Suprapubic skin (tissue), 4 donors: ENCODE results near the gene SRRT. TPM values are rescaled to one million over a fixed set of nuclear protein-coding genes. Genes with fewer than 3 reads are reported as not detected.

Experiments
- DNase-seq, 2 donors: peaks; one replicate each; pipeline ENCODE4 v3.0.0-alpha.2; 2019; ENCODE audit warnings: low spot score in 2 of 2
- H3K27ac ChIP-seq: fragments of 200-600 bp; sonication (generic); one replicate; pipeline ENCODE4 v1.5.1; 2019
- H3K27me3 ChIP-seq: fragments of 200-600 bp; sonication (generic); one replicate; pipeline ENCODE4 v1.5.1; 2019
- H3K36me3 ChIP-seq: fragments of 200-600 bp; sonication (generic); one replicate; pipeline ENCODE4 v1.5.1; 2019
- H3K4me1 ChIP-seq: fragments of 200-600 bp; sonication (generic); one replicate; pipeline ENCODE4 v1.5.1; 2019
- H3K4me3 ChIP-seq: fragments of 200-600 bp; sonication (generic); one replicate; pipeline ENCODE4 v1.5.1; 2019; ENCODE audit warnings: mild to moderate bottlenecking
- H3K9me3 ChIP-seq: fragments of 200-600 bp; sonication (generic); one replicate; pipeline ENCODE4 v1.5.1; 2019
- CTCF ChIP-seq, 2 donors: fragments of 200-600 bp in 1 of 2; fragments of 450-650 bp in 1 of 2; sonication (generic) in 1 of 2; IDR thresholded peaks; one replicate each; pipeline ENCODE4 v1.5.1; 2016 to 2019; ENCODE audit warnings: antibody characterized with exemption in 2 of 2, mild to moderate bottlenecking in 1 of 2, moderate library complexity in 1 of 2
- EP300 ChIP-seq: sonication (generic); formaldehyde crosslinking; IDR thresholded peaks from one replicate; pipeline ENCODE4 v1.6.1; 2017; ENCODE audit warnings: antibody characterized with exemption
- POLR2A ChIP-seq, 2 donors: fragments of 450-650 bp; IDR thresholded peaks; one replicate each; pipeline ENCODE4 v1.6.1; 2017; ENCODE audit warnings: antibody characterized with exemption in 2 of 2, mild to moderate bottlenecking in 2 of 2, moderate library complexity in 2 of 2
- POLR2AphosphoS5 ChIP-seq, 3 donors: sonication (generic); formaldehyde crosslinking; IDR thresholded peaks; one replicate each; pipeline ENCODE4 v1.6.1; 2017; ENCODE audit warnings: antibody characterized with exemption in 3 of 3
- WGBS: methylation state at CpG from one replicate; pipeline ENCODE4 v1.1.5; 2018; 5-methylcytosine and 5-hydroxymethylcytosine counted together
- total RNA-seq, 4 donors: library from RNA; depleted of rRNA; stranded (reverse); fragments of >200 nt; gene quantifications; one replicate each; pipeline ENCODE4 v1.1.0, GENCODE V29; 2016

Gene SRRT
- total RNA-seq, 4 donors from 2014 or later: 62.8 to 163 (median 92.8) TPM

DNA sequence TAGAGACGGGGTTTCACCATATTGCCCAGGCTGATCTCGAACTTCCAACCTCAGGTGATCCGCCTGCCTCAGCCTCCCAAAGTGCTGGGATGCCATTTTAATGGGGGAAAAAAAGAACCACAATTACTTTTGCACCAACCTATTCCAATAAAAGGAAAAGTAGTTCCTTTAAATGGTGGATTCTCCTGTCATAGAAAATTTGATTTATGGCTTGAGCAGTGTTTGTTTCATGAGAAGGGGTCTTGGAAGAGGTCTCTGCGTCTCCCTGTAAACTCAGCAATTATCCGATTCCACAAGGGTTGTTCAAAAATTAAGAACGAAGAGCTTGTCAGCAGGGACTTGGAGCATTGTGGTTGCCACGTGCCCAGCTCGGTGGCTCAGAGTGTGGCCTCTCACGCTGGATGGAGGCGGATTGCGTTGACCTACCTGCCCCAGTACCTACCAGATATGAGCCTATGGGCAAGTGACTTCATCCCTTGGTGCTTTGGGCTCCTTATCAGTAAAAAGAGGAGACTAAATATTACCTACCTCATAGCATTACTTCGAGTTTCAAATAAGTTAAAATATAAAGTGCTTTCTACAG lies 10.5 kb upstream of the SRRT start:
- DNase-seq: no peak
- peaks cover 34% of the 10 kb centered on the region for H3K36me3 ChIP-seq
- no peaks in the 10 kb centered on the region for H3K9me3 ChIP-seq
- H3K4me3 ChIP-seq: no peak overlapping the region
- H3K4me1 ChIP-seq: peaks cover 40% of the 10 kb centered on the region
- WGBS: 92% methylated on average over 10 of the region's 12 CpGs
- TF ChIP-seq POLR2A (IDR thresholded peaks at IDR 0.05) (no peak), POLR2AphosphoS5 (IDR thresholded peaks at IDR 0.05) (no peak), CTCF (IDR thresholded peaks at IDR 0.05) (no peak), EP300 (no peak)
- no peak overlapping the region for H3K27ac ChIP-seq
- no peaks in the 10 kb centered on the region for H3K27me3 ChIP-seq

DNA sequence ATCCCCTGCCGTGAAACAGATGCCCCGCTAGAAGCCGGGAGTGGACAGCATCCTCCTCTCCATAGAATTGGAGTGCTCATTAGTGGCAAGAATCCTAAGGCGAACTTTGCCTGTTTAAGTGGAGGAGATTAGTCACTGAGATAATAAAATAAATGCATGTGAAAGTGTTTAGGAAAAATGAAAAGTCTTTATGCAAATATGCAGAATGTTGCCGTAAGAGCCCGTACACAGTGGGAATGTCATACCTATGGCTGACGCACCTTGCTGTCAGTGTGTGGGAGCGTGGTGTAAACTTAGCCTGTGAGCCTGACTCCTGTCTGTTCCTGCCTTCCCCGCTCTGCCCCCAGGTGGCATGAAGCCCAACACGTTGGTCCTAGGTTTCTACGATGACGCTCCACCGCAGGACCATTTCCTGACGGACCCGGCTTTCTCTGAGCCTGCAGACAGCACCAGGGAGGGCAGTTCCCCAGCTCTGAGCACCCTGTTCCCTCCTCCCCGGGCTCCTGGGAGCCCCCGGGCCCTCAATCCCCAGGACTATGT lies 9.5 kb upstream of the SRRT start:
- H3K27me3 ChIP-seq: no peaks in the 10 kb centered on the region
- H3K27ac ChIP-seq: peak overlapping the region; percentile 98
- peak overlapping the region; percentile 94 for H3K4me3 ChIP-seq
- H3K36me3 ChIP-seq: peaks cover 30% of the 10 kb centered on the region
- H3K4me1 ChIP-seq: peaks cover 40% of the 10 kb centered on the region
- no peaks in the 10 kb centered on the region for H3K9me3 ChIP-seq
- no peak for TF ChIP-seq POLR2A (IDR thresholded peaks at IDR 0.05)
- TF ChIP-seq EP300: no peak
- TF ChIP-seq CTCF (IDR thresholded peaks at IDR 0.05): no peak
- no peak for TF ChIP-seq POLR2AphosphoS5 (IDR thresholded peaks at IDR 0.05)
- no peak for DNase-seq
- WGBS: 36% methylated on average over 17 of the region's 17 CpGs

DNA sequence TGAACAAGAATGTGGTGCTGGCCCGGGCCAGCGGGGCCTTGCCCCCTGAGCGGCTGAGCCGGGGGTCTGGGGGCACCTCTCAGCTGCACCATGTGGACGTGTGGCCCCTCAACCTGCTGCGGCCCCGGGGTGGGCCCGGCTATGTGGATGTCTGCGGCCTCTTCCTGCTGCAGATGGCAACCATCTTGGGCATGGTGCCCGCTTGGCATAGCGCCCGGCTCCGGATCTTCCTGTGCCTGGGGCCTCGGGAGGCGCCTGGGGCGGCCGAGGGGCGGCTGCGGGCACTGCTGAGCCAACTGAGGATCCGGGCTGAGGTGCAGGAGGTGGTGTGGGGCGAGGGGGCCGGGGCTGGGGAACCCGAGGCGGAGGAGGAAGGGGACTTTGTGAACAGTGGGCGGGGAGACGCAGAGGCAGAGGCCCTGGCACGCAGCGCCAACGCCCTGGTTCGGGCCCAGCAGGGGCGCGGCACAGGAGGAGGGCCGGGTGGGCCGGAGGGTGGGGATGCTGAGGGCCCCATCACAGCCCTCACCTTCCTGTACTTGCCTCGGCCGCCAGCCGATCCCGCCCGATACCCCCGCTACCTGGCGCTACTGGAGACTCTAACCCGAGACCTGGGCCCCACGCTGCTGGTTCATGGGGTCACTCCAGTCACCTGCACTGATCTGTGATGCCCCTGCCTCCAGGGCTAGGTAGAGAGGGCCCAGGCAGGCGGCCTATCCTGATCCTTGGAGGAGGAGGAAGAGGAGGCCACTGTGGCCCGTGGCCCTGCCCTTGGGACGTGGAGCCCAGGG lies 8.8 kb upstream of the SRRT start:
- Histone ChIP-seq H3K4me1 (peaks cover 40% of the 10 kb centered on the region), H3K36me3 (peaks cover 28% of the 10 kb centered on the region), H3K27ac (peak overlapping the region; percentile 98), H3K4me3 (peak overlapping the region; percentile 94), H3K27me3 (no peaks in the 10 kb centered on the region), H3K9me3 (no peaks in the 10 kb centered on the region)
- peak; percentile 91 to 92 for DNase-seq
- whole genome bisulfite sequencing: 19% methylated on average over 3 of the region's 46 CpGs
- TF ChIP-seq EP300 (no peak), POLR2AphosphoS5 (IDR thresholded peaks at IDR 0.05) (no peak), CTCF (IDR thresholded peaks at IDR 0.05) (no peak), POLR2A (IDR thresholded peaks at IDR 0.05) (no peak)

GRCh38 chr7:100866729-100867039 lies 8.2 kb upstream of the SRRT start:
- 17% methylated on average over 3 of the region's 5 CpGs for whole genome bisulfite sequencing
- no peak for TF ChIP-seq EP300
- TF ChIP-seq CTCF (IDR thresholded peaks at IDR 0.05): no peak
- TF ChIP-seq POLR2A (IDR thresholded peaks at IDR 0.05): no peak
- no peak for TF ChIP-seq POLR2AphosphoS5 (IDR thresholded peaks at IDR 0.05)

More at GRCh38 chr7:100866729-100867039, 8.2 kb upstream of the SRRT start:
- H3K27ac ChIP-seq: peak overlapping the region; percentile 98
- peak overlapping the region; percentile 94 for H3K4me3 ChIP-seq
- no peak for DNase-seq
- H3K36me3 ChIP-seq: peaks cover 28% of the 10 kb centered on the region
- no peaks in the 10 kb centered on the region for H3K27me3 ChIP-seq
- peaks cover 40% of the 10 kb centered on the region for H3K4me1 ChIP-seq
- H3K9me3 ChIP-seq: no peaks in the 10 kb centered on the region
